Uterus (tissue), 4 donors: ENCODE measurements around the gene OR10G3. TPM values are rescaled to one million over a fixed set of nuclear protein-coding genes. Genes with fewer than 3 reads are reported as not detected.
"Not testable (repeated sequence)": the region's sequence is repeated elsewhere in the genome, so short reads cannot be mapped to it uniquely, and the experiment has no call there.

Source experiments
- DNase-seq, 2 donors: peaks; one replicate each; pipeline ENCODE4 v3.0.0-alpha.2; 2019 to 2020
- H3K27ac ChIP-seq, 2 donors: fragments of 200-600 bp; sonication (generic); 1 replicate in 1 of 2; 2 replicates in 1 of 2; pipeline ENCODE4 v1.5.1; 2016 to 2018
- H3K27me3 ChIP-seq, 2 donors: fragments of 200-600 bp; sonication (generic); one replicate each; pipeline ENCODE4 v1.5.1; 2018 to 2019; ENCODE audit warnings: control low read depth in 1 of 2
- H3K36me3 ChIP-seq, 2 donors: fragments of 200-600 bp; sonication (generic); one replicate each; pipeline ENCODE4 v1.5.1; 2019; ENCODE audit warnings: control low read depth in 1 of 2
- H3K4me1 ChIP-seq, 2 donors: fragments of 200-600 bp; sonication (generic); one replicate each; pipeline ENCODE4 v1.5.1; 2018 to 2019; ENCODE audit warnings: control low read depth in 1 of 2
- H3K4me3 ChIP-seq, 2 donors: fragments of 200-600 bp; sonication (generic); 1 replicate in 1 of 2; 2 replicates in 1 of 2; pipeline ENCODE4 v1.5.1; 2018 to 2019; ENCODE audit warnings: mild to moderate bottlenecking in 1 of 2
- H3K9me3 ChIP-seq, 2 donors: fragments of 200-600 bp; sonication (generic); one replicate each; pipeline ENCODE4 v1.5.1; 2019; ENCODE audit warnings: control low read depth in 1 of 2
- CTCF ChIP-seq, 4 experiments: fragments of 200-600 bp in 2 of 4; fragments of 450-650 bp in 2 of 4; sonication (generic) in 2 of 4; IDR thresholded peaks; one replicate each; pipeline ENCODE4 v1.5.1; 2016 to 2019; ENCODE audit warnings: antibody characterized with exemption in 4 of 4, mild to moderate bottlenecking in 2 of 4, moderate library complexity in 1 of 4
- POLR2A ChIP-seq, 2 donors: fragments of 450-650 bp; IDR thresholded peaks; one replicate each; pipeline ENCODE4 v1.6.1; 2016; ENCODE audit warnings: antibody characterized with exemption in 2 of 2, mild to moderate bottlenecking in 1 of 2, moderate library complexity in 1 of 2
- intact Hi-C: fragments of 100-400 bp; cut with DNase I; formaldehyde crosslinking; loops from one replicate; pipeline ENCODE4 v1.15.1; 2023; ENCODE audit warnings: low total_unique reads
- total RNA-seq, 4 donors: library from RNA; depleted of rRNA in 3 of 4; stranded (reverse); fragments of >200 nt in 3 of 4; gene quantifications; one replicate each; pipeline versions ENCODE4 v1.1.0 to v1.2.4, GENCODE V29; 2014 to 2023
- donor health status: DM: yes; HTN: yes; CAD: no.

The OR10G3 gene
- total RNA-seq, 4 donors from 2014 or later = not detected

GRCh38 chr14:21556378-21557083 lies 23.3 kb downstream of the OR10G3 start:
- Histone ChIP-seq H3K27me3 (no peaks in the 10 kb centered on the region), H3K36me3 (no peaks in the 10 kb centered on the region), H3K9me3 (no peaks in the 10 kb centered on the region), H3K4me3 (no peak overlapping the region), H3K27ac (peak overlapping the region; percentile 63 to 78), H3K4me1 (no peaks in the 10 kb centered on the region)
- intact Hi-C loops = no loop called here
- TF ChIP-seq CTCF (IDR thresholded peaks at IDR 0.05) (no peak), POLR2A (IDR thresholded peaks at IDR 0.05) (no peak)
- no peak for DNase-seq

GRCh38 chr14:21553266-21553665 lies 26.6 kb downstream of the OR10G3 start:
- no peaks in the 10 kb centered on the region for H3K4me1 ChIP-seq
- no peaks in the 10 kb centered on the region for H3K36me3 ChIP-seq
- TF ChIP-seq POLR2A (IDR thresholded peaks at IDR 0.05) = no peak
- TF ChIP-seq CTCF (IDR thresholded peaks at IDR 0.05) = no peak
- no peaks in the 10 kb centered on the region for H3K27me3 ChIP-seq
- intact Hi-C loops = no loop called here
- no peak for DNase-seq
- H3K4me3 ChIP-seq = no peak overlapping the region
- no peak overlapping the region for H3K27ac ChIP-seq
- H3K9me3 ChIP-seq = no peaks in the 10 kb centered on the region

- H3K27ac ChIP-seq, intact Hi-C loops, H3K4me3 ChIP-seq: not testable (repeated sequence)
Measured at GRCh38 chr14:21544588-21544987, 35.3 kb downstream of the OR10G3 start.

GRCh38 chr14:21543963-21544362 lies 35.9 kb downstream of the OR10G3 start:
- TF ChIP-seq CTCF (IDR thresholded peaks at IDR 0.05) (no peak), POLR2A (IDR thresholded peaks at IDR 0.05) (no peak)
- intact Hi-C loops = no loop called here
- no peaks in the 10 kb centered on the region for H3K27me3 ChIP-seq
- no peak overlapping the region for H3K4me3 ChIP-seq
- no peaks in the 10 kb centered on the region for H3K36me3 ChIP-seq
- no peaks in the 10 kb centered on the region for H3K9me3 ChIP-seq
- no peak for DNase-seq
- H3K27ac ChIP-seq = no peak overlapping the region
- no peaks in the 10 kb centered on the region for H3K4me1 ChIP-seq

More at GRCh38 chr14:21544588-21544987, 35.3 kb downstream of the OR10G3 start:
- H3K27me3 ChIP-seq, H3K4me1 ChIP-seq, DNase-seq, H3K36me3 ChIP-seq, H3K9me3 ChIP-seq: not testable (repeated sequence)

- no peak overlapping the region for H3K27ac ChIP-seq
- no peaks in the 10 kb centered on the region for H3K9me3 ChIP-seq
- no peaks in the 10 kb centered on the region for H3K36me3 ChIP-seq
- no peaks in the 10 kb centered on the region for H3K4me1 ChIP-seq
- intact Hi-C loops = no loop called here
- H3K4me3 ChIP-seq = no peak overlapping the region
- DNase-seq = no peak
- H3K27me3 ChIP-seq = no peaks in the 10 kb centered on the region
- TF ChIP-seq CTCF (IDR thresholded peaks at IDR 0.05) (no peak), POLR2A (IDR thresholded peaks at IDR 0.05) (no peak)
Measured at GRCh38 chr14:21543521-21543960, 36.3 kb downstream of the OR10G3 start.
